HCEC 1CT (cell line): ENCODE measurements around the gene ALDOB.

Experiments
- DNase-seq: peaks from one replicate; pipeline ENCODE4 v3.0.0-alpha.2; 2017

ALDOB gene

DNA sequence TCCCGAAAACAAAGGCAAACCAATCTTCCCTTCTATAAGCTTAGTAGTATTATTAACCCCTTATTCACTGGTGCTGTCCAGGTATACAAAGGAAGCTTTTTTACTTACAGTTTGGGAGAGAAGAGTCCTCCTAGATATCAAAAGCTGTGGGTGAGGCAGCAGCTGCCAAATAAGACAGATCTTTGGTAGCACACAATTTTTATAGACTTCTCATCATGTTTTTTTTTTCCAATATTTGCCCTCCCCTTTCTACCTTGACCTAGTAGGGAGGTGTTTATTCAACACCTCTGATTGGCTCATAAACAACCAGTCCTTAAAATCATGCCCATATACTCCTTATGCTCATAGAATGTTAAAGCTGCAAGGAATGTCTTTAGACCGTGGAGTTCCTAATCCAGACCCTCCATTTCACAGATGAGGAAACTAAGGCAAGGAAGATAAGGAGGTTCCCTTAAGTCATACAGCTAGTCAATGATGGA is at the start of gene ALDOB:
TSS of gene ALDOB (minus strand) at position 174 of the 479 bp plus-strand sequence. CDS start 4,887 bp downstream, outside the sequence.
- no peak for DNase-seq

DNA sequence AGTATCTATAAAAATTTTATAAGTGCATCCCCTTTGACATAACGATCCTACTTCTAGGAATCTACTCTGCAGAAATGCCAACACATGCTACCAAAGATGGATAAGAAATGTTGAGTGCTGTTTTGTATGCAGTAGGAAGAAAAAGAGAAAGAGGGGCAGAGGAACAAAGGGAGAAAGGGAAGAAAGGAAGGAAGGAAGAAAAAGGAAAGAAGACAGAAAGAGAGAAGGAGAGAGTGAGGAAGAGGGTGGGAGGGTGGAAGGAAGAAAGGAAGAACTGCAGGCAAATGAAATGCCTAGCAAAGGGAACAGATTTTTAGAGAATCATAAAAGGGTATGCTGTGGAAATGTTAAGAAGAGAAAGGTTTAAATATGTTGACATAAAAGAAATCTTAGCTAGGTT is 48.5 kb upstream of the ALDOB start:
- no peak for DNase-seq

DNA sequence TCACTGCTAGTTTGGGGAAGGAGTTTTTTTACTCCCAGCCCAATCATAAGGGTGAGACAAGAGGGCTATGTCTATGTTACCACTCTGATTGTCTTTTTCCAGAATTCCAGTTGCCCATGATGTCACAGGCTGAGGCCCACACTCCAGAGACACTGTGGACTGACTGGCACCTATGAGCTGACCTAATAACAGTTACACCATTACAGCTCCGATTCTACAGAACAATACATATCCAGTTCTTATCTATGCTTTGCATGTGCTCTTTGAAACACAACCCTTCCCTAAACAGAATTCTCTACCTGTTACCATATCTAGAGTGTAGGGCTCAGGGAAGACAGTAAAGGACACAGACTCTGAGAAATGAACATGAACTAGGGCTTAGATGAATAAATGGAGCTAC is 45.7 kb upstream of the ALDOB start:
- DNase-seq, result no peak

DNA sequence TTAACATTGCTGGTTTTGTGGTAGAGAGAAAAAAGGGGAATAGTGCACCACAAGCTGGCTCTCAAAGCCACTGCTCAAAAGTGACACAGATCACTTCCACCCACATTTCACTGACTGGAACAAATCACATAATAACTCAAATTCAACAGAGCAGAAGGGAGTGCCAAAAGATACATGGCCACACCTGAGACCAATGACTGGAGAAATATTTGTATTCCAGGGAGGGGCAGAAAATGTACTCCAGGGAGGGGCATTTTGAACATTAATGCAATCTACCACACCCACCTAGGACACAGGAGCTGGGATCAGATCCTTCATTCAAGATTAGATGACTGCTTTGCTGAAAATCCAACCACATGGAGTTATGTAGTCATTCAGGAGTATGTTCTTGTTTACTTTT is 44.8 kb upstream of the ALDOB start:
- DNase-seq, result no peak

DNA sequence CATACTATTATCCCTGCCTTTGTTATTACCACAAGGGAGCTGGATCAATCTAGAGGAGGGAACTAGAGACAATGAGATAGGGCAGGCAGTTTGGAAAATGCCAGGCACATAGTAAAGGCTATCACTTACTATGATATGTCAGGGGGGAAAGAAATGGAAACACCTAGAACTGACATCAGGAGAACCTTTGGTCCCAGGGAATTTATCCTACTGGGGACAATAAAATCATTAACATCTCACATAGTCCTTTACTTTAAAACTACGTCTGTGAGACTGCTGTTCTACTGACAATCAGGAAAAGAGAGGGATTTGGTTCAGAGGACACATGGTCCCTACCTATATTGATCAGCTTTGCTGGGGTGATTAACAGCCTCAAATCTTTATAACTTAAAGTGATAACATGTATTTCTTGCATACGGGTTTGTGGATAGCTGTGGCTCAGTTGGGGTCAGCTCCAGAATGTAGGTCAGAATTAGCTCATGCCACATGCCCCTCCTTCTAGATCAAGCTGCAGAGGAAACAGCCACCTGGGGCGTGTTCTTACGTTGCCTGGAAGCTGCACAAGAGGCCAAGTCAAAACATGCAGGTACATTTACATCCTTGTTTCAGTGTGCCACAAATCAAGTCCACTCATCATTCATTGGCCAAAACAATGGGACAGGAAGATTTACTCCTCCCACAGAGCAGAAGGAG is 43.9 kb upstream of the ALDOB start:
- DNase-seq, result peak; percentile 15

DNA sequence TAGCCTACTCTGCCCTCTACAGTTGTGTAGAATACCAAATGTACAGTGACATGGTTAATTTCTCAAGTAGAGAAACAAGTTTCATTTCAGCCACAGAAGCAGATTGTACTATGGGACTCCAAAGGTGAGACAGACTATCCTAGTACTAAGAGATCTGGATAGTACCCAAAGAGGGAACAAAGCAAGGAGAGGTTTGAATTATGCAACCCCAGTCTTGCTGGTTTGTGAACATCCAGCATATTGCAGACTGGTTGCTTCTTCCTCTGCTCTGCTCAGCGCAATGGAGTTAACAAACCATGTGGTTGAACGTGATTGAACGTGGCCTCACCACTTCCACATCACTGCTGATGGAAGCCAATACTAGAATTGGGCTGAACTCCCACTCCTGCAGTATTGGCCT is 43.3 kb upstream of the ALDOB start:
- DNase-seq, result no peak

DNA sequence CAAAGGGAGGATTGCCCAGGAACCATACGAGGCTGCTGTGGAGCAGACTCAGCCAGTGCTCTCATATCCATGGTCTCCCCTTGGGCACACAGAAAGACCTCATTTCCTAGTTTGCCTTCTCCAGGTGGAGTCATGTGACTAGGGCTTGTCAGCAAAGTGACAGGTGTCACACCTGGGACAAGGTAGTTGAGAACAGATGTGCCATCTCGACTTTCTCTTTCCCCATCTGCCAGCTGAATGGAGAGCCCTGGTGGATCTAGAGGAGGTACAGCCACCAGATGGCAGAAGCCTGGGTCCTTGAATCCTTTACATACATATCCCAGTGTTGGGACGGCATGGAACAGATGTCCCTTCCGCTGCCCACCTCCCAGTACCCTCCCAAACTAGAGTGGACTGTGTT is 42.9 kb upstream of the ALDOB start:
- no peak for DNase-seq

DNA sequence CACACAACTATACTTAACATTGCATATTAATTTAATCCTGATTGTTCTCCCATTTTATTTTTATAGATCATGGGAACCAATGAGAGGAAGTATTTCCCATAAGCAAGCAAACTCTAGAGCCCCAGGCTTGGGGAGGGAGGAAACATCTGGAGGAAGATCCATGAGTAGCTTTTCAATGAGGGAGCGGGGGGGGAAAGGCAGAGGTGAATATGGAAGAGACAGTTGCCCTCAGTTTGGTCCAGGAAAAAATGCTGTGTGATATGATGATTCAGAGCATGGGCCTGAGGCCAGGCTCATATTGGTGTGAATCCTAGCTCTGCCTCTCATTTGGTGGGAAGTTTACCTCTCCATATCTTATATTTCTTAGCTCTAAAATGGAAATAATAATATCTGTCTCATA is 42.2 kb upstream of the ALDOB start:
- peak; percentile 47 for DNase-seq

DNA sequence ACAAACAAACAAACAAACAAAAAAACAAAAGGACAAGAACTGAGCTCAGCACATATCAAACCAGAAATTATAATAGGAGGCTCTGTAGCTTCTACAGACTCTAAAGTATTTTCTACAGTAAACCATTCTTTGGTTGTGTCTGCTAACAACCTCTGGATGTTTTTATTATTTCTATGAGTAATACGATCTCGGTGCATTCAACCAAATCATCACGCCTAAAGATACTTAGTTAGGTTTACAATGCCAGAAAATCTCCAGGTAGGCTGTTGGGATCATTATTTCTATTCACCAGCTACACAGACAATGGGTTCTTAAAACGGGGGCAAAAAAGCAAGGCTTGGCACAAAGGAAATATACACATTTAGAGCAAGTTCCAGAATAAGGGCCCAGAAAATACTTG is 41.6 kb upstream of the ALDOB start:
- DNase-seq, result peak; percentile 10

DNA sequence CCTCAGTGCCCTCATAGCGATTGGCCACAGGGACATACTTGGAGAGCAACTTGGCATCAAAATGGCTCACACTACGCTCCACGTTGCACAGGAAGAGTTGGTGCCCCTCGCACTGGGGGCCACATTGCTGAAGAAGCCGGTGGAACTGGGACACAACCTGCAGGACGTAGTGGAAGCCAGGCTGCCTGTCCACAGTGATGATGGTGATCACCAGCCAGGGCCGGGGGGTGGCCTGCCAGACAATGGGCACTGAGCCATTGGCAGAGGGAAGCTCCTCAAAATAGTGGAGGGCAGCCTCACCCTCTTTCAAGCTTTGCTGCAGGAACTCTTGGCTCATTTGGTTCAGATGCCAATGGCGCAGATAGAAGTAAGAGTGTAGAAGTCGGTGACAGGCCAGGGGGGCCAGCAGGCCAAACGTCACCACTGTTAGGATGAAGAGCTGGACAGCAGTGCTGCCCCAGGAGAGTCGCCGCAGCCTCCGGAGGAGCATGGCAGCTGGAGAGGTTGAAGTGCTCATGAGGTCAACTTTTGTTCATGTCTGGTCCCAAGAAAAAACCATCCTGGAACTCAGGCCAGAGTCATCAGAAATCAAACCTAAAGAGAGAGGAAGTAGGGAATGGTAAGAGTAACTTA is 41.1 kb upstream of the ALDOB start:
- DNase-seq, result no peak

DNA sequence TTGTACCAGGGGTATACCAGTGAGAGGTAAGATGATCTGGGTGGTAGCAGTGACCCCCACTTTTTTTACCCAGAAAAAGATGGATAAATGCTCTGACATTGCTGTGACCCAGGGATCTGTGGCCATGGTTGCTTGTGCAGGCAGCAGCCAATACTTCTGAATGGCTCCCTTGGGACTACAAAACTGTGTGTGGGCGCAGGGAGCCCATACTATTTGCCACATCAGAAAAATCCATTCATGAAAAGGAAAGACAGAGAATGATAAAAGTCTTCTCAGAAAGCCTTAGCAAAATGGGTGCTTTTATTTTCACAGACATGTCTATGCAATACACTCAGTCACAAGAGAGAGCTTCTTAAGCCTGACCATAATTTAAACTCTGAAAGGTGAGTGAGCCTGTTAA is 37.3 kb upstream of the ALDOB start:
- DNase-seq, result no peak

DNA sequence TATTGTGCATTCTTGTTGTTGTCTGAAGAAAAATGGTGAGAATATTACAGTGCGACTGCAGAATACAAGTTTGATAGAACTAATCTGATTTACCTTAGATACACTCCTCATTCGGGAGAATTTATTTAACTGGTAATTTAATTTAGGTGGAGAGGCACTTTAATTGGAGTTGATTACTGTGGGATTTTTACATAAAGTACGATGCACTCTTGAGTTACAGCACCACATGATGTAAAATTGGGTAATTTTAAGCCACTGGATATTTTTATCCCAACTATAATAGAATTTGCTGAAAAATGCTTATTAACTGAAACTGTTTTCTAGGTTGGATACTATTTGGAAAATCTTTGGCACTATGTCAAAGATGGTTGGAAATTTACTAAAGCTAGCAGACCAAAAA is 35.4 kb upstream of the ALDOB start:
- DNase-seq, result no peak

DNA sequence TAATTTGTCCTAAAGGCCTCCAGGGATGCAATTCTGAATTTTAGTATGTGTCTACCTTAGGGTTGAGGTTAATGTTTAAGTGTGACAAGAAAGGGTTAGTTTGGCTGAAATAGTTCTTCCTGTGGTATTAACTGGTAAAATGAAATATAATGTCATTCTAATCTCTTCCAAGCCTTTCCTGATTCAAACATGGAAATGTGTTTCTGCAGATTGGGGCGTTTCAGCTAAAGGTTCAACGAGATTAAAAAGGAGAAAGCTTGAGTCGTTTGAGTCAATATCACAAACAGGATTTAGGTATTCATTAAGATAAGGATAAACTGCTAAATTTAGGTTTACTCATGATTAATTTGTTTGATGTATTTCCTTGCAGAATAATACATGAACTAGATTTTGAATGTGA is 34.4 kb upstream of the ALDOB start:
- no peak for DNase-seq

DNA sequence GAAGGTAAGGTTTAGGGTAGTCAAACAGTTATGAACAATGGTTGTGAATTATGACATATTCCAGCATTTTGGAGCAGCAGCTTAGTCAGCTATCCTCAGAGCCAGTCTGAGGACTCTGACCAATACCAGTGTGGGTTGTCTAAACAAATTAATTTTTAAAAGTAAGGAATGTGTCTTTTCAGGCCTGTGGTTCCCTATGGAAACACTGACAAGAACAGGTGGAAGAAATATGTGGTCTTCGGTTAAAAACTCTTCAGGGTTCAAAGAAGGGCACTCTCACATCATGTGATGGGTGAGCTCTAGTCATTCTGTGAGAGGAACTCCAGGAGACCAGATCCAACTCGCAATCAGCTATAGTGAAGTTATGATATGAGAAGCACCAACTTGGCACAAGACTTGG is 33.5 kb upstream of the ALDOB start:
- DNase-seq, result no peak

DNA sequence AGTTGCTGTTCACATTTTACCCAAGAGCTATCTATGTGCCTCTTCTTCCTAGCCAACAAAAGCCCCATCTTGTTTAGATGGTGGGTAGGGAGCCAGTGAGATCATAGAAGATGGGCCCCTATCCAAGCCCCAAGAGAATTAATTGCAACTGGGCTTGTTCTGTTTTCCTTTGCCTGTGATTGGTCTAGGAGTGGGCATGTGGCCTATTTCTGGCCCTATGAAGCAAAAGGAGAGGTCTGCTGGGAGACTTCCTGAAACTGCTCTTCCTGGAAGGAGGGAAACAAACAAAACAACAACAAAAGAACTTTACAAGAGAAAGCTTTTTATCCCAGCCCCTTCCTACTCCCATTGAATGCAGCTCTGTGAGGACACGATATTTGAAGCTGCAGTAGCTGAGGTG is 32.5 kb upstream of the ALDOB start:
- DNase-seq, result no peak

DNA sequence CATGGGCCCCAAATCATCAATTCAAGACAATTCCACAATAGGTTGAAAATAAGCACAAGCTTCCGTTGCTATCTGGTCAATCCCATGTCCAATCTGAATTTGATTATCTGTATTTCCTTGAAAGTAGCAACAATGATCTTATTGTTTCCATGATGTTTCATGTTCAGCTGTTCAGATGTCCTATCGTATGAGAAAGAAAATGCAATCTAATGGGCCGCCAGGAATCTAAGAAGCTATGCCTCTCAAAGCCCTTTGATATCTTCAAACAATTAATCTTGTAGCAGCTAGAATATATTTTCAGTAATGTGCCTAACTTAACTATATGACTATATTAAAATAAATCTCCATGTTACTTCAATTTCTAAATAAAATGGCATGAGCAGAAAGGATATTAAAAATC is 32.1 kb upstream of the ALDOB start:
- DNase-seq, result no peak

DNA sequence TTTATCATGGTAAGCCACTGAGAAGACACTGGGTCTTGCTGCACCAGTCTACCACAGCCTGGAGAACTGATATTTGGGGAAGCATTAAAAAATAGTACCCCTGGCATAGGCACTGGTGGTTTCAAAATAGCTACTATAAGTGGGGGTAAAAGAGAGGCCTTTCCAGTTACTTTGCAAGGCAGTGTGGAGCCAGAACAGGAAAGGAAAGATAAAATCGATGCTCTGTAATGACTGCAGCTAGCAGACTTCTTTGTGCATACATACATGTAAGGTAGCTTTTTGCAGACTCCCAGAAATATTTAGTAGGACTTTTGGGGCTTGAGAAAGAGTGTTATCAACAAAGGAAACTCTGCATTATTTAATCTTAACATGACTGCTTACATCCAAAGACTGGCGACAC is 31.3 kb upstream of the ALDOB start:
- DNase-seq, result no peak

DNA sequence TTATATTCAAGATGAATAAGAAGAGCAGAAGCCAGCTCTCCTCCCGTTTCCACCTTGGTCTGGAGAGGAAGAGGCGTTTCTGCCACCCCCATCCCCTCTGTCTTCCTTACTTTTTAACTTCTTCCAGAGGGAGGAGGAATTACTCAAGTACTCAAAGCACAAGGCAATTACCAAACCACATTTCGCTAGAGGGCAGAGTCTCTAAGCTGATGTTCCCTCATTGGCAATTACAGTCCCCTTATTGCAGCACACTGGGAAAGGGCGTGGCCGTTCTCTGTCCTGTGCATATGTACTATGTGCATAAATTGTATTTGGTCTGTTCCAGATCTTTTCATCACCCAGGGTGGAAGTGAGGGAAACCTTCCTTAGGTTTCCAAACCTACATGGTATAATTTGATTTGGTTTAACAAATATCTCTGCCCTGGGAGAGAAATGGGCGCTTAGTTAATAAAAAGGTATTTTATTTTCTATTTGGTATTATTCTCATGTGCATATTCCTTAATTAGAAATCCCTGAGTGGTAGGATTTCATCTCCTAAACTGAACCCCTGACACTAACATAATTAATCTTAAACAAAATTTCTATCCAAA is 29.8 kb upstream of the ALDOB start:
- peak; percentile 92 for DNase-seq

DNA sequence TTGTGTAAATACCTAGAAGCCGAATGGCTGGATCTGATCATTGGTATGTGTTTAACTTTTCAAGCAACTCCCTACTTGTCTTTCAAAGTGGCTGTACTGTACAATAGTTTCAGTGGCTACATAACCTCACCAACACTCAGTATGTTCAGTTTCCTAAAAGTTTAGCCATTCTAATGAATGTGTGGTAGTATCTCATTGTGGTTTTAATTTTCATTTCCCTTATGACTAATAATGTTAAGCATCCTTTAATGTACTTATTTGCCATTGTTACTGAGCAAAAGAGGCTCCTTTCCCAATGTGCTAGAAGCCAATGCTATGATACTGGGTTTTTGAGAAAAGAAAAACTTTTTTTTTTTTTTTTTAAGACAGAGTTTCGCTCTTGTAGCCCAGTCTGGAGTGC is 27.8 kb upstream of the ALDOB start:
- peak; percentile 82 for DNase-seq

DNA sequence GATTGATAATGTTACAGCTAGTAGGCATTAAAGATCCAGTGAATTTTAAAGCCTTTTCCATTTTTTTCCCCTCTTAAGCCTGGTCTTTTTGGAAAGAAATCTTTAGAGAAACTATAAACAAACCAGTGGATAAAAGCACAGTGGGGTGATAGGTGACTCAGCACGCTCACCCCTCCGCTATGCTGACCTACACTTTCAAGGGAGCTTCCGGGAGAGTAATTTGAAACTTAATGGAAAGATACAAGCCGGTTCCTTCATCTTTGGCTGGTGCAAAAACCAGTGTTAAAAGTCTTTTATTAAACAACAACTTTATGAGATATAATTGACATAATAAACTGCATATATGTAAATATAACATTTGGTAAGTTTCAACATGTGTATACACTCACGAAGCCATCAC is 27.0 kb upstream of the ALDOB start:
- peak; percentile 87 for DNase-seq

DNA sequence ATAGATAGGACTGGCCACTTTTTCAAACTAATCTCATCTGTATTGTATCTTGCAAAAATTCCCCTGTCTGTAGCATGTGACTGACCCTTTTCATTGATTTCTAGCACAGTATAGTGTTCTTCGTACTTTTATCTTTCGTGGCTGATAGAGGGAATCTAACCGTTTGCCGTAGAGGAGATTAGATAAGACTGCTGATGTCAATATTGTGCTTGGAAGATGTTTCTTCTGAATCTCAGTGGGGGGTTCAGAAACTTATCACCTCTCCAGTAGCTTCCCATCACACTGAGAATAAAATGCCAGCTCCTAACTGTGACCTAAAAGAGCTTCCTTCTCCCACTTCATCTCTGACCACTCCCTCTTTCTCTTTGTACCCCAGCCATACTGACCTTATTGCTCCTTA is 25.4 kb upstream of the ALDOB start:
- DNase-seq, result no peak

DNA sequence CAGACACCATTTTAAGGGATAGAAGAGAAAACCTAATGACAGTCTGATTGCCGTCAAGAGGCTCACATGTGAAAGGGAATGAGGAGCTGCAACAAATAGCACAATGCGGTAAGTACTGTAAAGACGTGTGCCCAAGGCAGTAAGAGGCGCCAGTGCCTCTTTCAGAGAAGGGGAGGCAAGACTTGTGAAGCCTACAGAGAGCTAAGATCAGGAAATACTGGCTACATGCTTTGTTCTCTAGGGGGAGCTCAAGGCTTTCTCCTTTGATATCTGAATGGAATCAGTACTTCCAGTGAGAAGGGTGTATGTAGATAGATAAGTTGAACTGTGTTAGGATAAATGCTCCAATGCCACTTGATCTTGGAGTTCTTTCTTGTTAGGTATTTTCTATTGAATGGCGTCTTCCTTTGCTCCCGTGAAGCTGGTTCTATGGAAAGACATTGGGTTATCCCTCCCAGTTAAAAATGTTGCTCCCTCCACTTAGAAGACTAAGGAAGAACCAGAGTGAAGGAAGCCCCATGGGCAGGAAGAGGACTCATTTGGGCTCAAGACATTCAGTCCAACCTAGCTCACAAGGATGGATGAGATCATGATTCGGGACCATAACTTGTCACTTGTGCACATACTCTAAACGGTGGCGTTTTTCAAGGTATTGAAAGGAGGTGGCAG is 23.5 kb upstream of the ALDOB start:
- DNase-seq, result peak; percentile 86

DNA sequence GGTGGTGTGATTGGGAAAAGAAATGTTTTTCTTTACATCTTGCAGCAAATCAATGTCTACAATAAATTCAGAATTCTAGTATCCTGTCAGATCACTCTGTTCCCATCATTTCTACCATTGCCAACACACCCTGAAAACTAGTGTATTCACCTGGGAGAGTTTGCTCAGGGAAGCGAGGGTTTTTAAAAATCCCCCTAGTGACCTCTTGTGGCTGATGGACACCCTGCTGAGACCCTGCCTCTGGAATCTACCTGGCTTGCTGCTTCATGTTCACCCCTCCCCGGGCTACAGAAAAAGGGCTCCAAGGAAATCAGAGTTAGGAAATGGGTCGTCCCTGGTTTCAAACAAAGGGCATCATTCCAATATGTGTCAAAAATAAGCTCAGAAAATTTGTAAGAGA is 21.4 kb upstream of the ALDOB start:
- no peak for DNase-seq

DNA sequence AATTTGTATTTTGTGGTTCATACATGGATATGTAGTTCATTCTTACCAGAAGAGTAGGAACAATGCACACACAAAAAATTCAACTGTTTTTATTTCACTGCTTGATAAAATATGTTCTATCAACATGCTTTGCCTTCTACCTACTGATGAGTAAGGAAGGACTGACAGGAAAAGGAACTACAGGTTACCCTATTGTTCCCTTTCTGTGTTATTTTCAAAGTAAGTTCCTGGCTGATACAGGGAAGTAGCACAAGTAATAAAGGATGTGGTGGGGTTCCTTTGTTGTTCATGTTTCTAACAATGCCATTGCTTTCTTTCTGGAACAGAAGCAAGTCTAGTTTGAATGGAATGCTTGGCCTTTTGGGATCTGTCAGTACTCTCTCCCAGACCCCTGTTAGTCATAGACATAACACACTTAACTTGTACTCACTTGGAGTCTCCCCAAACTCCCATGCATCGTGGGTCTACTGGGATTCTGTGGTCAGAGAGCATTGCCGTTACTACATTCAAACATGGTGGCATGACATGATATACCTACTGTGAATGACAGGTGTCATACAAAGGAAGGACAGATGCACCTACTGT is 20.2 kb upstream of the ALDOB start:
- DNase-seq, result peak; percentile 59
